ENCODE data around the gene RMDN2. TPM values are rescaled to one million over a fixed set of nuclear protein-coding genes. Genes with fewer than 3 reads are reported as not detected.
A peak's percentile ranks its signal among the peaks of the same experiment; 100 is the strongest.

Gene RMDN2
- total RNA-seq, 1 donor: 11.9 TPM

GRCh38 chr2:37882036-37882435 lies 43.1 kb upstream of the RMDN2 start:
- no peak for TF ChIP-seq CTCF (IDR thresholded peaks at IDR 0.05; ENCODE audit: extremely low read depth, low read depth, low read length)
- no peak overlapping the region for H3K4me3 ChIP-seq (ENCODE audit: insufficient read depth, low read length)
- H3K79me2 ChIP-seq (ENCODE audit: insufficient read depth, low read length): no peaks in the 10 kb centered on the region
- peaks cover 14% of the 10 kb centered on the region for H3K4me1 ChIP-seq (ENCODE audit: insufficient read depth, low read length)
- no peak overlapping the region for H3K27ac ChIP-seq (ENCODE audit: low read depth, low read length)
- no peaks in the 10 kb centered on the region for H4K20me1 ChIP-seq (ENCODE audit: insufficient read depth, low read length)
- H2AFZ ChIP-seq (ENCODE audit: low read length): no peak overlapping the region
- H3K27me3 ChIP-seq (ENCODE audit: insufficient read depth, low read length): peaks cover 4% of the 10 kb centered on the region
- DNase-seq (ENCODE audit: insufficient read length, low spot score, missing footprints): no peak
- no peak overlapping the region for H3K4me2 ChIP-seq (ENCODE audit: insufficient read depth, low read length)
- H3K36me3 ChIP-seq (ENCODE audit: insufficient read depth, low read length): no peaks in the 10 kb centered on the region
- no peaks in the 10 kb centered on the region for H3K9me3 ChIP-seq (ENCODE audit: low read depth, low read length)

GRCh38 chr2:37883518-37883917 lies 41.6 kb upstream of the RMDN2 start:
- no peak for DNase-seq (ENCODE audit: insufficient read length, low spot score, missing footprints)
- Histone ChIP-seq H3K79me2 (ENCODE audit: insufficient read depth, low read length) (no peaks in the 10 kb centered on the region), H3K4me1 (ENCODE audit: insufficient read depth, low read length) (peaks cover 15% of the 10 kb centered on the region), H4K20me1 (ENCODE audit: insufficient read depth, low read length) (no peaks in the 10 kb centered on the region), H3K4me3 (ENCODE audit: insufficient read depth, low read length) (no peak overlapping the region), H3K9me3 (ENCODE audit: low read depth, low read length) (no peaks in the 10 kb centered on the region), H3K27me3 (ENCODE audit: insufficient read depth, low read length) (peaks cover 4% of the 10 kb centered on the region), H3K27ac (ENCODE audit: low read depth, low read length) (no peak overlapping the region), H2AFZ (ENCODE audit: low read length) (no peak overlapping the region), H3K36me3 (ENCODE audit: insufficient read depth, low read length) (no peaks in the 10 kb centered on the region), H3K4me2 (ENCODE audit: insufficient read depth, low read length) (no peak overlapping the region)
- TF ChIP-seq CTCF (IDR thresholded peaks at IDR 0.05; ENCODE audit: extremely low read depth, low read depth, low read length): no peak

- Histone ChIP-seq H3K4me3 (ENCODE audit: insufficient read depth, low read length) (no peak overlapping the region), H4K20me1 (ENCODE audit: insufficient read depth, low read length) (no peaks in the 10 kb centered on the region), H3K4me2 (ENCODE audit: insufficient read depth, low read length) (no peak overlapping the region), H2AFZ (ENCODE audit: low read length) (no peak overlapping the region), H3K36me3 (ENCODE audit: insufficient read depth, low read length) (no peaks in the 10 kb centered on the region), H3K9me3 (ENCODE audit: low read depth, low read length) (no peaks in the 10 kb centered on the region), H3K27ac (ENCODE audit: low read depth, low read length) (no peak overlapping the region), H3K79me2 (ENCODE audit: insufficient read depth, low read length) (no peaks in the 10 kb centered on the region), H3K27me3 (ENCODE audit: insufficient read depth, low read length) (peaks cover 4% of the 10 kb centered on the region), H3K4me1 (ENCODE audit: insufficient read depth, low read length) (peaks cover 15% of the 10 kb centered on the region)
- DNase-seq (ENCODE audit: insufficient read length, low spot score, missing footprints): no peak
- TF ChIP-seq CTCF (IDR thresholded peaks at IDR 0.05; ENCODE audit: extremely low read depth, low read depth, low read length): no peak
Measured at GRCh38 chr2:37885329-37885993, 39.6 kb upstream of the RMDN2 start.

GRCh38 chr2:37886745-37887144 lies 38.3 kb upstream of the RMDN2 start:
- peaks cover 4% of the 10 kb centered on the region for H3K27me3 ChIP-seq (ENCODE audit: insufficient read depth, low read length)
- TF ChIP-seq CTCF (IDR thresholded peaks at IDR 0.05; ENCODE audit: extremely low read depth, low read depth, low read length): no peak
- no peak overlapping the region for H3K4me2 ChIP-seq (ENCODE audit: insufficient read depth, low read length)
- DNase-seq (ENCODE audit: insufficient read length, low spot score, missing footprints): peak; percentile 91
- no peaks in the 10 kb centered on the region for H3K36me3 ChIP-seq (ENCODE audit: insufficient read depth, low read length)
- H3K79me2 ChIP-seq (ENCODE audit: insufficient read depth, low read length): no peaks in the 10 kb centered on the region
- H4K20me1 ChIP-seq (ENCODE audit: insufficient read depth, low read length): no peaks in the 10 kb centered on the region
- no peak overlapping the region for H2AFZ ChIP-seq (ENCODE audit: low read length)
- H3K27ac ChIP-seq (ENCODE audit: low read depth, low read length): peak overlapping the region; percentile 40
- peaks cover 15% of the 10 kb centered on the region for H3K4me1 ChIP-seq (ENCODE audit: insufficient read depth, low read length)
- H3K4me3 ChIP-seq (ENCODE audit: insufficient read depth, low read length): no peak overlapping the region
- H3K9me3 ChIP-seq (ENCODE audit: low read depth, low read length): no peaks in the 10 kb centered on the region
